GM19035 (cell line): ENCODE results near the gene SUN5.
"Not testable (repeated sequence)": the region's sequence is repeated elsewhere in the genome, so short reads cannot be mapped to it uniquely, and the experiment has no call there.

ENCODE experiments used
- ATAC-seq: cut with Tn5 transposase; IDR thresholded peaks from one replicate; pipeline ENCODE4 v1.9.1; 2021; ENCODE audit not compliant: unreplicated experiment

Gene SUN5, protein sequence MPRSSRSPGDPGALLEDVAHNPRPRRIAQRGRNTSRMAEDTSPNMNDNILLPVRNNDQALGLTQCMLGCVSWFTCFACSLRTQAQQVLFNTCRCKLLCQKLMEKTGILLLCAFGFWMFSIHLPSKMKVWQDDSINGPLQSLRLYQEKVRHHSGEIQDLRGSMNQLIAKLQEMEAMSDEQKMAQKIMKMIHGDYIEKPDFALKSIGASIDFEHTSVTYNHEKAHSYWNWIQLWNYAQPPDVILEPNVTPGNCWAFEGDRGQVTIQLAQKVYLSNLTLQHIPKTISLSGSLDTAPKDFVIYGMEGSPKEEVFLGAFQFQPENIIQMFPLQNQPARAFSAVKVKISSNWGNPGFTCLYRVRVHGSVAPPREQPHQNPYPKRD

GRCh38 chr20:33004141-33004751 lies at the start of gene SUN5:
Gene SUN5, minus strand, starts transcription at chr20:33004433. Its CDS starts 93 bp downstream, at chr20:33004340.
- ATAC-seq, result no peak

DNA sequence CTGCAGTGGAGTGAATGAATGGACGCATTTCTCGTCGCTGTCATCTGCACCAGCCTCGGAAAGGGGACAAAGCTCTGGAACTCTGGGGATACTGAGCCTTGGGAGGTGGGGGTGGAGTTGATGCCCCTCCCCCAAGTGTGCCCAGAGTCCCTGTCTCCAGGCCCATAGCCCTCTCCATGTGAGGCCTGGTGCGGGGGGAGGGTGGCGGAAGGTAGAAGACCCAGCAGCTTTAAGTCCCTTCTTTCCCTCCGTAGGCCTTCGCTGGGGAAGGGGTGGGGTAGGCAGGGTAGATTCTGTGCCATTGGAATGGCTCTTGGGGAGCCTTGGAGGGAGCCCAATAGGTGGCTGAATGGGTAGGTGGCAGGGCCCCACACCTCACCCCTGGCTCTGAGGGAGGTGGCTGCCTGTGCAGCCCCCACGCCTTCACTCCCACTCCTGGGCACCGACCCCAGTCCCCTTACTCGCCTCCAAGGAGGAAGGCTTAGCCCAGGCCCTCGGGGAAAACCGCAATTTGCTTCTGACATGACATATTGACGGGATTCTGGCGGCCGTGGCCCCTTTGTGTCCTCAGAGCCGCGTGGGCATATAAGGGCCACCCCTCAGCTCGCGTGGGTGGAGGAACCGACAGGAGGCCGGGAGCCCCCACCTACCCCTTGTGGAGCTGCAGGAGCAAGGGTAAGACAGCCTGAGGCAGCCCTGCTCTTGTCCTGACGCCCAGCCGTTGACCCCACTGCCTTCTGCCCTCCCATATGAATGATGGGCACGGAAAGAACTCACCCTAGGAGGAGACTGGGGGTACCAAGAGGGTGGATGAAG lies 49.3 kb upstream of the SUN5 start, which contains the start of gene BPIFB3:
BPIFB3 (plus strand) TSS at position 613 of the 816 bp plus-strand sequence. CDS start 1,533 bp downstream, outside the sequence.
- no peak for ATAC-seq

GRCh38 chr20:33051333-33051732 lies 47.1 kb upstream of the SUN5 start:
- ATAC-seq, result no peak

DNA sequence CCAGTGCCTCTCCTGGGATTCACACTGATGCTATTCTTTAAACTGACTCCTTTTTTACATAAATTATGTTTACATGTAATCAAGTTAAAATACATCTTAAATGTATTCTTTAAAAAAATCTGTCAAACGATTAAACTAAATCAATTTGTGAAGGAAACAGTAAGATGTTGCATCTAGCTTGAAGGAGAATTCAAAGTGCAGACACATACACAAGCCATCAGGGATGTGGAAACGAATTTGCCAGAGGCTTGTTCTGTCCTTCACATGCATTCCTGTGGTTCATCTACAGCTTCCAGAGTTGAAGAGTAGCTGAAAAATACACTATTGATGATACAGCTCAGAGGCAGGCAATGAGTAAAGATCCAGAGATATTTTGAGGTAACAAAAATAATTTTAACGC lies 42.2 kb upstream of the SUN5 start:
- no peak for ATAC-seq

- ATAC-seq, result not testable (repeated sequence)
Observed at GRCh38 chr20:33045129-33045721, 41.0 kb upstream of the SUN5 start.

DNA sequence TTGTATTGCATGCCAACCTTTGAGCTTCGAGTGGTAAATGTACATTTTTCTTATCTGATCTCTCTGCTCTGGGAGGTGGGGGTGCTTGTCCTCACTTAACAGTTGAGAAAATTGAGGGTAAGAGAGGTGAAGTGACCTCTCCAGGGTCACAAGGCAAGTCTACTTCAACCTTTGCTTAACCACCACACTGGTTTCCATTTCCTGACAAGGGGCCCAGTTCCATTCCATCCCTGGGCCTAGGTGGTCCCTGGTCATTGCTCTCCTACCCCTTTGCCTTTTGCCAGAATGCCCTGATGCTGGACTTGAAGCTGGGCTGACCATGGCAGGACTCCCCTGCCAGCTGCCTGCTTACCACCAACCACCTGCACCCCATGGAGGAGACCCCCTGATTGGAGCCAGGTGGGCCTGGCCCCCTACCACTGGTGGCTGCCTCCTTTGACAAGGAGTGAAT lies 39.5 kb upstream of the SUN5 start:
- no peak for ATAC-seq

- ATAC-seq, result no peak
Observed at GRCh38 chr20:33042983-33043730, 38.9 kb upstream of the SUN5 start.

DNA sequence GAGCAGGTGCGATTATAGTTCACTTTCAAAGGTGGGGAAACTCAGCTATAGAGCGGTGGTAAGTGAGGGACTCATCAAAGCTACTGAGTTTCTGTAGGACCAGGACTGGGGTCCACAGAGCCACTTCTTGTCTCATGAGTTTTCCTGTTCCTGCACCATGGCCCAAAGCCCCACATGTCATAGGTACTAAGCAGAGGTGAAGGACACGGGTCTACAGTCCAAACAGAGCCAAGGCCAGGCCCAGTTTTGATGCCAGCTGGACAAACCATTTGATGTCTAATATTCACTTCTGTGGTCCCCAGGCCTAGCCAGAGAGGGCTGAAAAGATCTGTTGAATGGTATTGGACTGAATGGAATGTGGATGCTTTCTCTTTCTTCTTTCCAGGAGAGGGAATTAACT lies 38.2 kb upstream of the SUN5 start:
- no peak for ATAC-seq

- no peak for ATAC-seq
Observed at GRCh38 chr20:33038243-33038642, 34.0 kb upstream of the SUN5 start.

DNA sequence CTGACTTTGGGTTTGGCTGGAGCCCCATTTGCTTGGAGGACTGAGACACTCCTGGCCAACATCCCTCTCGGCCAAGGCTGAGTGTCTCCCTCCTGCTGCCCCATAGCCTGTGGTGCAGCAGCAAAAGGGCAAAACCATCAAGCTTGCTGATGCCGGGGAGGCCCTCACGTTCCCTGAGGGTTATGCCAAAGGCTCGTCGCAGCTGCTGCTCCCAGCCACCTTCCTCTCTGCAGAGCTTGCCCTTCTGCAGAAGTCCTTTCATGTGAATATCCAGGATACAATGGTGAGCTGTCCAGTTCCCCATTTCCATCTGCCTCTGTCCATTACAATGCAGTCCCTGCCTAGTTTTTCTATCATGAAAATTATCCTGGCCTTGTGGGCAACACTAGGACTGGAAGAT lies 33.2 kb upstream of the SUN5 start:
- no peak for ATAC-seq

DNA sequence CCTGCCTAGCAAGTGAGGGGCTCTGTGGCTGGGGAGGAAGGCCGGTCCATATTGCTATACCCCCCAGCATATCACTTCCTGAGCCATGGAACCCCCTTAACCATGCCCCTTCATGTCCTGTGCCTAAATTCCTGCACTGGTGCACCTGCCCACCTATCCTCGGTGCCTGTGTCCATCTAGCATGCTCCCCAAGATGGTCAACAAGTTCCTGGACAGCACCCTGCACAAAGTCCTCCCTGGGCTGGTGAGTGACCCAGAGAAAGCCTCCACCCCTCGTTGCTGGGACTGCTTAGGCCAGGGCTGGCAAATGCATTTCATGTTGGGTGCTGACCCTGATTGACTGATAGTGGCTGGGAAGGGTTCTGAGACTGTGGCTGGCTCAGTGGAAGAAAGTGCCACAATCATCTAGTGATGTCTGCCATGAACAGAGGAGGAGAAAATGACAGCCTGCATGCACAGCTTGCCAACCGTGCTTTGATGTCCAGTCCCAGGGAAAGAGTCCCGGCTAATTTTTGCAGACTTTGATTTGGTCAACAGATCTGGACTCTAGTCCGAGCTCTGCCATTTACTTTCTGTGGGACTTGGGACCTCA lies 30.8 kb upstream of the SUN5 start:
- no peak for ATAC-seq

DNA sequence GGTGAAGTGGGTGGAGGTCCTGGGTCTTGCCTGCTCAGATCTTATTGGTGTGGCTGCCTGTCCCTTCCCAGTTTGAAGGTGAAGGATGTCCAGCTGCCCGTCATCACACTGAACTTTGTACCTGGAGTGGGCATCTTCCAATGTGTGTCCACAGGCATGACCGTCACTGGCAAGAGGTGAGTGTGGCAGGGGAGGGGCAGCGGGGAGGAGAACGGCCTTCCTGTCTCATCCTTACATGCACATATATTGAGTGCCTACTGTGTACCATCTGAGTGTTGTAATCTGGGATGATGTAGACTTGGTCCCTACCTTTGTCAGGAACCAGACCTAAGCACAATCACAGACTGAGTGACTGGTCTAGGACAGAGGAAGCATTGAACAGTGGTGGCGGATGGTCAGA lies 29.9 kb upstream of the SUN5 start:
- ATAC-seq, result no peak

- no peak for ATAC-seq
Observed at GRCh38 chr20:33033381-33033780, 29.1 kb upstream of the SUN5 start.

- ATAC-seq, result no peak
Observed at GRCh38 chr20:33032555-33032954, 28.3 kb upstream of the SUN5 start.

DNA sequence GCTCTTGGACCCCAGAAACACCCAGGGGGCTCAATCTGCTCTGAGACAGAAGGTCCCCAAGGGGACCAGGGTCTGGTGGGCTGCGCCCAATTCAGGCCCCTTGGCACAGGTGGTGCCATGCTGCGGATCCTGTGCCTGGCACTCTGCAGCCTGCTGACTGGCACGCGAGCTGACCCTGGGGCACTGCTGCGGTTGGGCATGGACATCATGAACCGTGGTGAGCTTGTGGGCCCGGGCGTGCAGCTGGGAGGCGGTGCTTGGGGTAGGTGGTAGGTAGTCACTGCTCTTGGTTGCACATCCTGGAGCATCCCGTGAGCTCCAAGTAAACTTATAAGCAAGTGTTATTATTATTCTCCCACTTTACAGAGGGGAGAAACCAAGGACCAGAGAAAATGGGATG lies 27.3 kb upstream of the SUN5 start, which contains the start of gene BPIFB6:
BPIFB6 (plus strand) TSS at position 118 of the 400 bp plus-strand sequence; CDS start at position 118, 0 bp downstream.
- no peak for ATAC-seq

- no peak for ATAC-seq
Observed at GRCh38 chr20:33030569-33030968, 26.3 kb upstream of the SUN5 start.

DNA sequence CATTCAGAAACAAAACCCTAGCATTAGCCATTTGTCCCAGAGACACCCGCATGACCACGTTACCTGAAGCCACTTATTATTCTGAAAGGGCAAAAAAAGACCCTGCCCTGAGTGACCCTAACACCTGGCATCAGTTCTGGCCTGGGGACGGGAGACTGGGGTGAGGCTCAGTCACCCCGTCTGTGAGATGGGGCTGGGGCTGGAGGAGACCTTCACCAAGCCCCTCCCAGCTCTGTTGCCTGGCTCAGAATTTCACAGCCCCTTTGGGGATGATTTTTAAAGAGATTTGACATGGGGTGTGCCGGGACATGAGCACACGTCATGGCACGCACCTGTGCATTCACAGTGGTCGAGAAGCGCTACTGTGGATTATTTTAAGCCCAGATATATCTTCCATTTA lies 25.8 kb upstream of the SUN5 start:
- no peak for ATAC-seq

DNA sequence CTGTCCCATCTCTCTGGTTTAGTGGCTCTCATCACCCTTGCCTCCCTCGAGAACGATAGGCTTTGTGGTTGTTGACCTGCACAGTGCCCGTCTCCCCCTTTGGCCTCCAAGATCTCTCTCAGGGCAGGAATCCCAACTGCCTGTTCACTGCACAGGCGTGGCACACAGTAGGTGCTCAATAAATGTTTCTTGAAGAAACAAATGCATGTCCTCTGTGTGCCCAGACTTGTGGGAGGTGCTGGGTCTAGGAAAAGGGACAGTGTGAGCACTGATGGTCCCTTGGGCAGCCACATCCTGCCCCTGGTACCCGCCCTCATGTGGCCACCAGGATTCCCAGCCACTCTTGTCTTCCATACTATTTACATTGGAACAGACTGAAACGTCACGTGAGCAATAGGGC lies 24.6 kb upstream of the SUN5 start:
- no peak for ATAC-seq

GRCh38 chr20:33027769-33028751 lies 23.8 kb upstream of the SUN5 start:
- ATAC-seq, result no peak
